ENCODE results near the gene GPR17.

GPR17 gene

GRCh38 chr2:127655209-127656073 lies 9.5 kb downstream of the GPR17 start:
- no peak for DNase-seq

- no peak for DNase-seq
Measured at GRCh38 chr2:127656569-127657231, 10.7 kb downstream of the GPR17 start.

GRCh38 chr2:127657232-127657595 lies 11.3 kb downstream of the GPR17 start:
- no peak for DNase-seq

GRCh38 chr2:127658146-127658545 lies 12.2 kb downstream of the GPR17 start:
- DNase-seq = no peak

GRCh38 chr2:127658641-127659407 lies 12.9 kb downstream of the GPR17 start:
- DNase-seq = no peak

- DNase-seq = no peak
Measured at GRCh38 chr2:127659408-127660290, 13.7 kb downstream of the GPR17 start.

GRCh38 chr2:127660291-127660578 lies 14.3 kb downstream of the GPR17 start:
- no peak for DNase-seq

GRCh38 chr2:127661072-127661649 lies 15.2 kb downstream of the GPR17 start:
- no peak for DNase-seq

GRCh38 chr2:127661949-127662510 lies 16.1 kb downstream of the GPR17 start:
- DNase-seq = no peak

GRCh38 chr2:127662937-127663565 lies 17.1 kb downstream of the GPR17 start:
- DNase-seq = no peak

GRCh38 chr2:127663566-127664064 lies 17.7 kb downstream of the GPR17 start:
- DNase-seq = no peak

GRCh38 chr2:127664065-127664894 lies 18.3 kb downstream of the GPR17 start:
- DNase-seq = no peak

- no peak for DNase-seq
Measured at GRCh38 chr2:127664895-127665225, 18.9 kb downstream of the GPR17 start.

- no peak for DNase-seq
Measured at GRCh38 chr2:127665267-127665893, 19.4 kb downstream of the GPR17 start.

- DNase-seq = no peak
Measured at GRCh38 chr2:127669056-127669455, 23.1 kb downstream of the GPR17 start.

- DNase-seq = no peak
Measured at GRCh38 chr2:127670055-127670956, 24.4 kb downstream of the GPR17 start.

GRCh38 chr2:127670957-127671290 lies 25.0 kb downstream of the GPR17 start:
- no peak for DNase-seq

GRCh38 chr2:127671557-127672302 lies 25.8 kb downstream of the GPR17 start:
- DNase-seq = no peak

Measured in stimulated activated CD4-positive, alpha-beta T cell treated with anti-CD3 and anti-CD28 coated beads, Interleukin-15, amount 100 ng/mL, for 24 hours (primary cell).